Mesendoderm (in vitro differentiated cells): Measurements from ENCODE around the gene CX3CL1.

Experiments
- DNase-seq: peaks from one replicate; pipeline ENCODE4 v3.0.0; 2013
- H2AK5ac ChIP-seq: 2 replicates; pipeline ENCODE4 v1.6.1; 2013; ENCODE audit warnings: low read length, inconsistent platforms
- H2BK120ac ChIP-seq: 2 replicates; pipeline ENCODE4 v1.6.1; 2013; ENCODE audit warnings: low read depth, mild to moderate bottlenecking, low read length, moderate library complexity, mixed read lengths
- H2BK15ac ChIP-seq: replicated peaks from 2 replicates; pipeline ENCODE4 v1.6.1; 2013; ENCODE audit warnings: low read depth, mild to moderate bottlenecking, moderate library complexity
- H2BK5ac ChIP-seq: 2 replicates; pipeline ENCODE4 v1.6.1; 2013; ENCODE audit warnings: low read length, inconsistent platforms
- H3K18ac ChIP-seq: 2 replicates; pipeline ENCODE4 v1.6.1; 2013; ENCODE audit warnings: mild to moderate bottlenecking, low read length, mixed read lengths
- H3K23ac ChIP-seq: one replicate; pipeline ENCODE4 v1.6.1; 2013; ENCODE audit warnings: low read length
- H3K27ac ChIP-seq: 2 replicates; pipeline ENCODE4 v1.5.1; 2013; ENCODE audit warnings: low read depth, mild to moderate bottlenecking, inconsistent platforms, low read length, moderate library complexity
- H3K27me3 ChIP-seq: 2 replicates; pipeline ENCODE4 v1.6.1; 2013; ENCODE audit warnings: low read length, control low read depth, mild to moderate bottlenecking, inconsistent platforms; ENCODE audit not compliant: insufficient read depth, poor library complexity
- H3K36me3 ChIP-seq: 2 replicates; pipeline ENCODE4 v1.6.1; 2013; ENCODE audit warnings: low read length, inconsistent platforms; ENCODE audit not compliant: control insufficient read depth, insufficient read depth
- H3K4ac ChIP-seq: one replicate; pipeline ENCODE4 v1.6.1; 2013; ENCODE audit warnings: low read depth, mild to moderate bottlenecking, low read length, moderate library complexity
- H3K4me1 ChIP-seq: 2 replicates; pipeline ENCODE4 v1.6.1; 2013; ENCODE audit warnings: low read depth, low read length, inconsistent platforms; ENCODE audit not compliant: control insufficient read depth
- H3K4me2 ChIP-seq: 2 replicates; pipeline ENCODE4 v1.6.1; 2013; ENCODE audit warnings: low read length
- H3K4me3 ChIP-seq: 2 replicates; pipeline ENCODE4 v1.5.1; 2013; ENCODE audit warnings: mild to moderate bottlenecking, low read length
- H3K56ac ChIP-seq: one replicate; pipeline ENCODE4 v1.6.1; 2013; ENCODE audit warnings: low read length
- H3K79me1 ChIP-seq: 2 replicates; pipeline ENCODE4 v1.6.1; 2013; ENCODE audit warnings: low read length, inconsistent platforms
- H3K79me2 ChIP-seq: 2 replicates; pipeline ENCODE4 v1.6.1; 2013; ENCODE audit warnings: mild to moderate bottlenecking, low read length; ENCODE audit not compliant: control insufficient read depth, insufficient read depth
- H3K9ac ChIP-seq: 2 replicates; pipeline ENCODE4 v1.6.1; 2013; ENCODE audit warnings: low read length, inconsistent platforms
- H4K5ac ChIP-seq: one replicate; pipeline ENCODE4 v1.6.1; 2013; ENCODE audit warnings: low read length
- H4K8ac ChIP-seq: one replicate; pipeline ENCODE4 v1.6.1; 2013; ENCODE audit warnings: low read depth, mild to moderate bottlenecking, control low read depth, low read length, moderate library complexity
- WGBS: extraction: QIAGEN DNeasy Blood & Tissue Kit; methylation state at CpG from one replicate; pipeline ENCODE4 v1.1.7; 2013; ENCODE audit warnings: low lambda C conversion rate, missing lambda C conversion rate; ENCODE audit not compliant: insufficient coverage; ENCODE audit errors: extremely low coverage; 5-methylcytosine and 5-hydroxymethylcytosine counted together

CX3CL1 gene

DNA sequence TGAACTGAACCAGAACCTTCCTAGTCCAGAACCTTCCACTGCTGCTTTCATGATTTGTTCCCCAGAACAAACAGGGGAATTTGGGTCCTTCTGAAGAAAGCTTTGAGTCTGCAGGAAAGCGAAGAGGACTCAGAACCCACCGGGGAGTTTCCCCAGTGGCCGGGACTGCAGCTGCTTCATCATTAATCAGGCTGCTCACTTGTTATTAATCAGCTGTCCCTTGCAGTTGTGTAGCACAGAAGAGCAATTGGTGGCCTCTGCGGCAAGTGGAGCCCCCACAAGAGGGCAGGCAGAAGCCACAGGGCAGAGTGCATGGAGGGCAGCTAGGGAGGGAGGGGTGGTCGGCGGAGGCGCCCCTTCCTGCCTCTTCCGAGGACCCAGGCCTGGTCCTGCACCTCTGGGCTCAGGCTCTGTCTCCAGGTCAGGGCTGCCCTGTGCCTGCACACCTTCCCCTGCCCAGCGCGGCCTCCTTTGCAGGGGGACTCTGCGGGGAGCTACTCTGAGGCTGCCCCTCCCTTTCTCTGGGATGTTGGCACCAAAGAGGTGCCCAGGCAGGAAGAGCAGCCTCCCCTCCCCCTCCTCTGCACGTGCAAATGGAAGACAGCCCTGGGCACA is 39.2 kb downstream of the CX3CL1 start:
- no peak overlapping the region for H3K4ac ChIP-seq
- H2BK15ac ChIP-seq = no peak overlapping the region
- DNase-seq = no peak
- H4K5ac ChIP-seq = no peak overlapping the region
- H3K4me3 ChIP-seq = no peak overlapping the region
- no peak overlapping the region for H3K9ac ChIP-seq
- no peaks in the 10 kb centered on the region for H3K79me1 ChIP-seq
- H3K27me3 ChIP-seq = no peaks in the 10 kb centered on the region
- no peaks in the 10 kb centered on the region for H3K36me3 ChIP-seq
- H3K4me1 ChIP-seq = no peaks in the 10 kb centered on the region
- no peak overlapping the region for H3K56ac ChIP-seq
- no peak overlapping the region for H2BK5ac ChIP-seq
- H3K18ac ChIP-seq = no peak overlapping the region
- H3K4me2 ChIP-seq = no peak overlapping the region
- no peak overlapping the region for H2BK120ac ChIP-seq
- no peak overlapping the region for H2AK5ac ChIP-seq
- no peaks in the 10 kb centered on the region for H3K79me2 ChIP-seq
- WGBS = no CpG with 5 or more reads among the region's 12 CpGs
- no peak overlapping the region for H3K23ac ChIP-seq
- no peak overlapping the region for H3K27ac ChIP-seq
- no peak overlapping the region for H4K8ac ChIP-seq

DNA sequence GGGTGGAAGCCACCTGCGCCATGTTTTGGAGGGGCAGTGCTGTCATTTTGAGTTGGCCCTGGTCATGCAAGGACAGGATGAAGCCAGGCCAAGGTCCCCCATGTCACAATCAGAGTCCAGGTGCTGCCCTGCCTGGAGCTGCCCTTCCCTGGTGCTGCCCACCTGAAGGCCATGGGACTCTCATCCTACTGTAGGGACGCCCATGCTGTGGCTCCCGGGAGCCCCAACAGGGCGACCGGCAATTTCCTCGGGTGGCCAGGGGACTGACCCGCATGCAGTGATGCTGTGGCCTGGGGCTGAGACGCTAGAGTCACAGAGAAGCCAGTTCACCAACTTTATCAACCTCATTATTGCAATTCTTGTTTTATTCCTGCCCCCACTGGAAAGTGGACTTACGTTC is 40.3 kb downstream of the CX3CL1 start:
- Histone ChIP-seq H3K4me3 (no peak overlapping the region), H3K27me3 (no peaks in the 10 kb centered on the region), H3K36me3 (no peaks in the 10 kb centered on the region), H3K27ac (no peak overlapping the region), H4K5ac (no peak overlapping the region), H3K18ac (no peak overlapping the region), H3K56ac (no peak overlapping the region), H2BK120ac (no peak overlapping the region), H2BK5ac (no peak overlapping the region), H3K9ac (no peak overlapping the region), H4K8ac (no peak overlapping the region), H3K79me2 (no peaks in the 10 kb centered on the region), H2AK5ac (no peak overlapping the region), H3K4ac (no peak overlapping the region), H3K79me1 (no peaks in the 10 kb centered on the region), H2BK15ac (no peak overlapping the region), H3K23ac (no peak overlapping the region), H3K4me2 (no peak overlapping the region), H3K4me1 (no peaks in the 10 kb centered on the region)
- WGBS = no CpG with 5 or more reads among the region's 9 CpGs
- no peak for DNase-seq

DNA sequence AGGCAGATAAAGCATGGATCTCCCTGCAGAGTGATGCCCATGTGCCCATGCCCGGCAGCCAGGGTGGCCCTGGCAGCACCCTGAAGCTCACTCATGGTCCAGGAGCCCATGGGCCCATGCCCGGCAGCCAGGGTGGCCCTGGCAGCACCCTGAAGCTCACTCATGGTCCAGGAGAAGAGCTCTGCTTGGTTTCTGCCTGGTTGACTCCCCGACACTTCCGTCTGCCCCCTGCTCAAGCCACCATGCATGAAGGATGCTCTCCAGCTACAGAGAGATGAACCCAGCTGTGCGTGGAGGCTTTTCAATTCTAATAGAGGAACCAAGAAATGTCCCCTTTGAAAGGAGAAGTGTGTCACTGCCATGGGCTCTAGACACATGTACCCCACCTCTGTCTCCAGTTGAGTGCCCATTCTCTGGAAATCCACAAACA is 41.0 kb downstream of the CX3CL1 start:
- H3K36me3 ChIP-seq = no peaks in the 10 kb centered on the region
- no CpG with 5 or more reads among the region's 5 CpGs for WGBS
- H2BK120ac ChIP-seq = no peak overlapping the region
- H3K79me1 ChIP-seq = no peaks in the 10 kb centered on the region
- no peak overlapping the region for H3K27ac ChIP-seq
- no peak overlapping the region for H3K4ac ChIP-seq
- no peak overlapping the region for H3K23ac ChIP-seq
- H3K4me3 ChIP-seq = no peak overlapping the region
- H2BK15ac ChIP-seq = no peak overlapping the region
- H3K79me2 ChIP-seq = no peaks in the 10 kb centered on the region
- H3K9ac ChIP-seq = no peak overlapping the region
- no peak for DNase-seq
- H2BK5ac ChIP-seq = no peak overlapping the region
- no peaks in the 10 kb centered on the region for H3K27me3 ChIP-seq
- H2AK5ac ChIP-seq = no peak overlapping the region
- peaks cover 2% of the 10 kb centered on the region for H3K4me1 ChIP-seq
- H3K18ac ChIP-seq = no peak overlapping the region
- no peak overlapping the region for H4K8ac ChIP-seq
- no peak overlapping the region for H3K4me2 ChIP-seq
- no peak overlapping the region for H4K5ac ChIP-seq
- no peak overlapping the region for H3K56ac ChIP-seq

DNA sequence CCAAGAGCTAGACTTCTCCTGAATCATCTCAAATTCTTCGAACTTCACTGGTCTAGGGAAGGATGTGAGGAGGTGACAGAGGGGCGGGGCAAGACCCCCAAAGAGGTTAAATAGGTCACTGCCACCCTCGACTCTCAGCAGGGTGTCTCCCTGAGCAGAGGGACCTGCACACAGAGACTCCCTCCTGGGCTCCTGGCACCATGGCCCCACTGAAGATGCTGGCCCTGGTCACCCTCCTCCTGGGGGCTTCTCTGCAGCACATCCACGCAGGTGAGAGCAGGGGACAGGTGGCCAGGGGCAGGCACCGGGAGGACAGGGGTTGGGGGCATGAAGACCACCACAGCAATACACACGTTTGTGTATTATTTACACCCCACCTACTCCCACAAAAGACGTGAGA is 41.4 kb downstream of the CX3CL1 start:
- H4K8ac ChIP-seq = no peak overlapping the region
- peaks cover 4% of the 10 kb centered on the region for H3K4me1 ChIP-seq
- H3K79me2 ChIP-seq = no peaks in the 10 kb centered on the region
- H2BK15ac ChIP-seq = no peak overlapping the region
- H3K79me1 ChIP-seq = no peaks in the 10 kb centered on the region
- H3K18ac ChIP-seq = no peak overlapping the region
- no peak overlapping the region for H3K27ac ChIP-seq
- no peak overlapping the region for H4K5ac ChIP-seq
- no peak overlapping the region for H2BK5ac ChIP-seq
- H3K36me3 ChIP-seq = no peaks in the 10 kb centered on the region
- H3K4ac ChIP-seq = no peak overlapping the region
- no peak overlapping the region for H3K56ac ChIP-seq
- no peaks in the 10 kb centered on the region for H3K27me3 ChIP-seq
- H3K23ac ChIP-seq = no peak overlapping the region
- no peak overlapping the region for H2BK120ac ChIP-seq
- no peak for DNase-seq
- H3K4me2 ChIP-seq = no peak overlapping the region
- H3K9ac ChIP-seq = no peak overlapping the region
- H3K4me3 ChIP-seq = no peak overlapping the region
- no CpG with 5 or more reads among the region's 7 CpGs for WGBS
- no peak overlapping the region for H2AK5ac ChIP-seq

DNA sequence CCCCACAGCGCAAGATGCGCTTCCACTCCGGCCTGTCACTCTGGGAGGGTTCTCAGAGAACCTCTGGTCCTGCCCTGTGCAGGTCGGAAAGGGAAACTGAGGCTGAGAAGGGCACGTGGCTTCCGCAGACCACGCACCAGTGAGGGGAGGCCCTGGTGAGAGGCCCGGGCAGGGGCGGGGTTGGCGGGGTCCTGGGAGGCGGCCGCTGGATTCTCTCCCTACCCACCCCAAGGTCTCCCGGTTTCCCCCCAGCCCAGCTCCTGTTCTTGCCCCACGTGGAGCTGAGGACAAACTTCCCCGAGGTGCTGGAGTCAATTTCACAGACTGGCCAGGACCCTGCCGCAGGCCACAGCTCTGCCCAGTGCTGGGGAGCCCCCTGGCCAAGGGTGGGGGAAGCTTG is 43.8 kb downstream of the CX3CL1 start:
- Histone ChIP-seq H3K27me3 (no peaks in the 10 kb centered on the region), H2BK5ac (no peak overlapping the region), H3K18ac (peak overlapping the region; percentile 29), H3K27ac (no peak overlapping the region), H4K8ac (no peak overlapping the region), H3K23ac (no peak overlapping the region), H2BK120ac (no peak overlapping the region), H3K79me2 (no peaks in the 10 kb centered on the region), H3K79me1 (no peaks in the 10 kb centered on the region), H3K56ac (peak overlapping the region; percentile 79), H2AK5ac (no peak overlapping the region), H3K36me3 (no peaks in the 10 kb centered on the region), H3K4me1 (peaks cover 7% of the 10 kb centered on the region), H3K4me2 (no peak overlapping the region), H4K5ac (no peak overlapping the region), H3K4ac (peak overlapping the region; percentile 4), H3K4me3 (no peak overlapping the region), H2BK15ac (no peak overlapping the region), H3K9ac (peak overlapping the region; percentile 74)
- no CpG with 5 or more reads among the region's 16 CpGs for WGBS
- no peak for DNase-seq

DNA sequence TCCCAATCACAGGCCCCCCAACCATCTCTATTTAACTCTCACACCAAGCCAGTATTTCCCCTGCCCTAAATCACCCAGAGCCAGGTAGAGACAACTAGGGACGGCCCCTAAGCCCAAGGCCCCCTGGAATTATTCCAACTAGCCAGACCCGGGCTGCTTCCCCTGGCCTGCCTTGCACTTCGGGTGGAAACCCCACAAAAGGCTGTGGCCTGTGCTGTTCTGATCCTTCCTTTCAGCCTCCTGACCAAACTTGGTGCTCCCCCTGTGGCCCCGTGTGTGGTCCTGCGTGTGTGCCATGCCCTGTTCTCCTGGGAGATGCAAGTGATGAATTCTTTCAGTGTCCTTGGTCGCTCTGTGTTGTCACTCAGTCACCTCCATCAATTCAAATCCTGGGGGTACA is 47.2 kb downstream of the CX3CL1 start:
- Histone ChIP-seq H3K36me3 (no peaks in the 10 kb centered on the region), H3K4me3 (no peak overlapping the region), H2BK120ac (no peak overlapping the region), H3K4me1 (peaks cover 7% of the 10 kb centered on the region), H4K8ac (no peak overlapping the region), H2BK5ac (no peak overlapping the region), H3K56ac (peak overlapping the region; percentile 34), H2BK15ac (no peak overlapping the region), H3K4ac (no peak overlapping the region), H3K27ac (no peak overlapping the region), H3K27me3 (no peaks in the 10 kb centered on the region), H3K4me2 (no peak overlapping the region), H3K9ac (no peak overlapping the region), H3K79me2 (no peaks in the 10 kb centered on the region), H3K79me1 (no peaks in the 10 kb centered on the region), H3K23ac (no peak overlapping the region), H2AK5ac (no peak overlapping the region), H3K18ac (no peak overlapping the region), H4K5ac (no peak overlapping the region)
- peak; percentile 34 for DNase-seq
- no CpG with 5 or more reads among the region's 6 CpGs for WGBS
